GM23338 (cell line): ENCODE results near the gene DIAPH3.

ENCODE experiments used
- CREB1 ChIP-seq: fragments of 250-450 bp; sonication (Bioruptor Pico); IDR thresholded peaks from 2 replicates; pipeline ENCODE4 v1.5.0; 2020; ENCODE audit warnings: low read depth, mild to moderate bottlenecking, moderate library complexity
- CTCF ChIP-seq, 2 experiments: fragments of 200-600 bp in 1 of 2; sonication (generic) in 1 of 2; conservative IDR thresholded peaks; 2 replicates each; pipeline versions ENCODE4 v1.5.1 to v1.6.1; 2016 to 2017; ENCODE audit warnings: antibody characterized with exemption in 2 of 2, low read depth in 2 of 2, mild to moderate bottlenecking in 2 of 2, moderate library complexity in 1 of 2
- ETS1 ChIP-seq: IDR thresholded peaks from 2 replicates; pipeline ENCODE4 v1.6.1; 2016; ENCODE audit warnings: antibody characterized with exemption
- EZH2 ChIP-seq: fragments of 200-600 bp; sonication (generic); IDR thresholded peaks from one replicate; pipeline ENCODE4 v1.8.0; 2017; ENCODE audit warnings: antibody characterized with exemption, mild to moderate bottlenecking, low read depth; ENCODE audit not compliant: unreplicated experiment
- EZH2phosphoT487 ChIP-seq: fragments of 200-600 bp; sonication (generic); IDR thresholded peaks from one replicate; pipeline ENCODE4 v1.8.1; 2018; ENCODE audit warnings: antibody characterized with exemption; ENCODE audit not compliant: unreplicated experiment
- JUNB ChIP-seq: IDR thresholded peaks from one replicate; pipeline ENCODE4 v1.6.1; 2016; ENCODE audit warnings: antibody characterized with exemption; ENCODE audit not compliant: unreplicated experiment
- POLR2AphosphoS5 ChIP-seq: IDR thresholded peaks from 2 replicates; pipeline ENCODE4 v1.6.1; 2016; ENCODE audit warnings: antibody characterized with exemption, low read depth
- STAT1 ChIP-seq: IDR thresholded peaks from one replicate; pipeline ENCODE4 v1.6.1; 2016; ENCODE audit warnings: antibody characterized with exemption; ENCODE audit not compliant: unreplicated experiment
- TF ChIP-seq, protein P1 (sequence below): IDR thresholded peaks from one replicate; pipeline ENCODE4 v1.6.1; 2018; ENCODE audit warnings: antibody characterized with exemption; ENCODE audit not compliant: unreplicated experiment

DNA sequence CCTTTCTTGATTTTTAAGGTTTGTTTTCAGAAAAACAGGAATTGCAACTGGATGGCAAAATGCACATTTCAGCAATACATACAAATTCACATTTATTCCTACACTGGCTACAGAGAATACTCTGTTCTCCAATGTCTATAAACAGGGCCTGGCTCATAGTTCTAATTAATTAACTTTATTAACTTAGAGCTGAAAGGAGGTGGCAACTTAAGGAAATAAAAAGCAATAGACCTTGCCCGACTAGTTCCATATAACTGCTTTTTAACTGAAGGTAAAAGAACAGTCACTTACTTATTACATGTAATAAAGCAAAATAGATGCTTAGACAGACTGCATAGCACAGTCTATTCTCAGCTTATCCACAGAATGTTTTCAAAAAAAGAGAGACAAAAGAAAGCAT lies 498.5 kb downstream of the DIAPH3 start:
- TF ChIP-seq POLR2AphosphoS5 (no peak), CTCF (conservative IDR thresholded peaks at IDR 0.05; ENCODE audit: low read depth in 2 of 2) (no peak), EZH2 (no peak), EZH2phosphoT487 (no peak), ETS1 (no peak), CREB1 (CRISPR knock-in tag) (no peak), STAT1 (no peak), JUNB (no peak)
- TF ChIP-seq, protein P1, sequence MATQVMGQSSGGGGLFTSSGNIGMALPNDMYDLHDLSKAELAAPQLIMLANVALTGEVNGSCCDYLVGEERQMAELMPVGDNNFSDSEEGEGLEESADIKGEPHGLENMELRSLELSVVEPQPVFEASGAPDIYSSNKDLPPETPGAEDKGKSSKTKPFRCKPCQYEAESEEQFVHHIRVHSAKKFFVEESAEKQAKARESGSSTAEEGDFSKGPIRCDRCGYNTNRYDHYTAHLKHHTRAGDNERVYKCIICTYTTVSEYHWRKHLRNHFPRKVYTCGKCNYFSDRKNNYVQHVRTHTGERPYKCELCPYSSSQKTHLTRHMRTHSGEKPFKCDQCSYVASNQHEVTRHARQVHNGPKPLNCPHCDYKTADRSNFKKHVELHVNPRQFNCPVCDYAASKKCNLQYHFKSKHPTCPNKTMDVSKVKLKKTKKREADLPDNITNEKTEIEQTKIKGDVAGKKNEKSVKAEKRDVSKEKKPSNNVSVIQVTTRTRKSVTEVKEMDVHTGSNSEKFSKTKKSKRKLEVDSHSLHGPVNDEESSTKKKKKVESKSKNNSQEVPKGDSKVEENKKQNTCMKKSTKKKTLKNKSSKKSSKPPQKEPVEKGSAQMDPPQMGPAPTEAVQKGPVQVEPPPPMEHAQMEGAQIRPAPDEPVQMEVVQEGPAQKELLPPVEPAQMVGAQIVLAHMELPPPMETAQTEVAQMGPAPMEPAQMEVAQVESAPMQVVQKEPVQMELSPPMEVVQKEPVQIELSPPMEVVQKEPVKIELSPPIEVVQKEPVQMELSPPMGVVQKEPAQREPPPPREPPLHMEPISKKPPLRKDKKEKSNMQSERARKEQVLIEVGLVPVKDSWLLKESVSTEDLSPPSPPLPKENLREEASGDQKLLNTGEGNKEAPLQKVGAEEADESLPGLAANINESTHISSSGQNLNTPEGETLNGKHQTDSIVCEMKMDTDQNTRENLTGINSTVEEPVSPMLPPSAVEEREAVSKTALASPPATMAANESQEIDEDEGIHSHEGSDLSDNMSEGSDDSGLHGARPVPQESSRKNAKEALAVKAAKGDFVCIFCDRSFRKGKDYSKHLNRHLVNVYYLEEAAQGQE: no peak
